Measurements from ENCODE around the gene C1QTNF12. TPM values are rescaled to one million over a fixed set of nuclear protein-coding genes. Genes with fewer than 3 reads are reported as not detected.

The C1QTNF12 gene
- total RNA-seq, 4 donors from 2014 or later, result 1.1 to 2.3 (median 1.4) TPM; not detected in 1

DNA sequence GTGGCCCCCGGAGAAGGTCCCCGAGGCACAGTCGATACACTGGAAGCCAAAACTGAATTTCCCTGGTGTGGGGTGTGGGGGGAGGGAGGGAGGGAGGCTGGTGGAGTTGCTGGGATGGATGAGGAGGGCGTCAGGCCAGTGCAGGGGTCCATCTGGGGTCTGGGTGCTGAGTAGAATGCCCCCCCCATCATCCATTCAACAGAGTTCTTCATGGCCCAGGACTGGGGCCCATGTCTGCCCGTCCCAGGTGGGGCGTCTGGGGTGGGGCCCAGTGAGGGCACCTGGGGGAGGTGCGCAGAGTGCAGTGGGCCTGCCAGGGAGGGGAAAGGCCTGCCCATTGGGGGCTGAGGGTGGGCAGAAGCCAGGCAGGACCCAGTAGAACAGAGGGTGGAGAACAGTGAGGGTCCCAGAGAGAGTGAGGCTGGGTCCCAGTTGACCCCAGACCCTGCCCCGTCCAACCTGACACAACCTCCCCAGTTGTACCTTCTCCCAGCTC lies 42.0 kb downstream of the C1QTNF12 start:
- TF ChIP-seq, protein P1, sequence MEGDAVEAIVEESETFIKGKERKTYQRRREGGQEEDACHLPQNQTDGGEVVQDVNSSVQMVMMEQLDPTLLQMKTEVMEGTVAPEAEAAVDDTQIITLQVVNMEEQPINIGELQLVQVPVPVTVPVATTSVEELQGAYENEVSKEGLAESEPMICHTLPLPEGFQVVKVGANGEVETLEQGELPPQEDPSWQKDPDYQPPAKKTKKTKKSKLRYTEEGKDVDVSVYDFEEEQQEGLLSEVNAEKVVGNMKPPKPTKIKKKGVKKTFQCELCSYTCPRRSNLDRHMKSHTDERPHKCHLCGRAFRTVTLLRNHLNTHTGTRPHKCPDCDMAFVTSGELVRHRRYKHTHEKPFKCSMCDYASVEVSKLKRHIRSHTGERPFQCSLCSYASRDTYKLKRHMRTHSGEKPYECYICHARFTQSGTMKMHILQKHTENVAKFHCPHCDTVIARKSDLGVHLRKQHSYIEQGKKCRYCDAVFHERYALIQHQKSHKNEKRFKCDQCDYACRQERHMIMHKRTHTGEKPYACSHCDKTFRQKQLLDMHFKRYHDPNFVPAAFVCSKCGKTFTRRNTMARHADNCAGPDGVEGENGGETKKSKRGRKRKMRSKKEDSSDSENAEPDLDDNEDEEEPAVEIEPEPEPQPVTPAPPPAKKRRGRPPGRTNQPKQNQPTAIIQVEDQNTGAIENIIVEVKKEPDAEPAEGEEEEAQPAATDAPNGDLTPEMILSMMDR (IDR thresholded peaks at IDR 0.05; ENCODE audit: low read depth), result no peak

DNA sequence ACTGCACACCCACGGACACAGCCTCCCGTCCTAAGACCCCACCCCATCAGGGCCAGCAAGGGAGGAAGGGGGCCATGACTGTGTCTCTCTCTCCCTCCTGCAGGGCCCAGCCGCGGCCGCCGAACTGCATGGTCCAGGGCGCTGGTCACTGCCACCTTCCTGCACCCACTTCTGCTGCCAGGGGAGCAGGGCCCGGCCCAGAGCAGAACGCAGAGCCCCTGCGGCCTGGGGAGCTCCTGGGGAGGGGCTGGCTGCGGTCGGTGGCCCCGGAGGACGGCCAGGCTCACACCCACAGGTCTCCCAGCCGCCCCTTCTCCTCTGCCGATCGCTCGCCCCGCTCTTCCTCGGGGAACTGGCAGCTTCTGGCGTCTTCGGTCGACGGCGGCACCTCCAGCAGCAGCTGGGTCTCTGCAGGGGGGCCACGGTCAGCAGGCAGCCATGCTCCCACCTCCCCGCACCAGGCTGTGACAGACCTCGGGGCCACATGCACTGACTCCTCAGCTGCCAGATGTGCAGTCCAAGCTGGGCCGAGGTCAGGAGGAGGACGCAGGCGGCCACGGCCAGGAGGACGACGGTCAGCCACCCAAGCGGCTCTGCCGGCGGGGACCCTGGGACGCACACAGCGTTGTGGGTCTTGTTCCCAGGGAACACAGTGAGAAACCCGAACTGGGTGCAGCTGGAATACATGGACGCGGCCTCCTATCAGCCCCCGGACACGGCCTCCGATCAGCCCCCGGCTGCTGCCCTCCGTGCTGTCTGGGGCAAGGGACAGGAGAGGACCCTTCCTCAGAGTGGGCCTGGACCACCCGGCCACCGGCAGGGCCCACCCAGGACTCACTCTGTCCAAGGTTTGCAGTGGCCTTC lies 42.7 kb downstream of the C1QTNF12 start:
- TF ChIP-seq, protein P1 (IDR thresholded peaks at IDR 0.05; ENCODE audit: low read depth), result no peak

DNA sequence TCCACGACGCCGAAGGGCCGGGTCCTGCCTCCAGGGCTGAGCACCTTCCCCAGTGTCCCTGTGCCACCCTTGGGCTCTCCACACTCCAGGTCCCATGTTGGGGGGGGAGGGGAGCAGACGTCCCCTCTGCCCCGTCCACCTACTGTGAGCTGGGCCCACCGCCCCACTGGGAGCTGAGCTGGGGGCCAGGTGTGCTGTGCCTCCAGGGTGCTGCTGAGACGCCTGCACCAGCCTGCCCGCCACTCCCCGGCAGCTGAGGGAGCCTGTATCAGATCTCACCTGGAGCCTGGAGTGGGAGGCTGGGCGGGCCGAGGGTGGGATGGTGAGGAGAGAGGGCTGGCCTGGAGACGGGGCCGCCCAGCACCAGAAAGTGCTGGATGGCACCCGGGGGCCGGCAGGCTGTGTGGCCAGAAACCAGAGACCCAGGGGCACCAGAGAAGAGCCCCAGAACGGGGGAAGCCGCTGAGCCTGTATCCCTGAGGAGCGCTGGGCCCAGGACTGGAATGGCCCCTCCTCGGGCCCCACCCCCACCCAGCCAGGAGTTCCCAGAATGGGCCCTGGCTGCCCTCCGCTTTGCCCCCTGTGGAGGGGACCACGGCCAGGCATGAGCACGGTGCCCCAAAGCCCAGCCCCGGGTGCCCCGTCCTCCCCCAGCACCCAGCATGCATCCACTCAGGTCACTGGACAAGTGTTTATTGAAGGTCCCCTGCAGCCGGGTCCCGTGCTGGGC lies 43.5 kb downstream of the C1QTNF12 start:
- TF ChIP-seq, protein P1 (IDR thresholded peaks at IDR 0.05; ENCODE audit: low read depth), result no peak

DNA sequence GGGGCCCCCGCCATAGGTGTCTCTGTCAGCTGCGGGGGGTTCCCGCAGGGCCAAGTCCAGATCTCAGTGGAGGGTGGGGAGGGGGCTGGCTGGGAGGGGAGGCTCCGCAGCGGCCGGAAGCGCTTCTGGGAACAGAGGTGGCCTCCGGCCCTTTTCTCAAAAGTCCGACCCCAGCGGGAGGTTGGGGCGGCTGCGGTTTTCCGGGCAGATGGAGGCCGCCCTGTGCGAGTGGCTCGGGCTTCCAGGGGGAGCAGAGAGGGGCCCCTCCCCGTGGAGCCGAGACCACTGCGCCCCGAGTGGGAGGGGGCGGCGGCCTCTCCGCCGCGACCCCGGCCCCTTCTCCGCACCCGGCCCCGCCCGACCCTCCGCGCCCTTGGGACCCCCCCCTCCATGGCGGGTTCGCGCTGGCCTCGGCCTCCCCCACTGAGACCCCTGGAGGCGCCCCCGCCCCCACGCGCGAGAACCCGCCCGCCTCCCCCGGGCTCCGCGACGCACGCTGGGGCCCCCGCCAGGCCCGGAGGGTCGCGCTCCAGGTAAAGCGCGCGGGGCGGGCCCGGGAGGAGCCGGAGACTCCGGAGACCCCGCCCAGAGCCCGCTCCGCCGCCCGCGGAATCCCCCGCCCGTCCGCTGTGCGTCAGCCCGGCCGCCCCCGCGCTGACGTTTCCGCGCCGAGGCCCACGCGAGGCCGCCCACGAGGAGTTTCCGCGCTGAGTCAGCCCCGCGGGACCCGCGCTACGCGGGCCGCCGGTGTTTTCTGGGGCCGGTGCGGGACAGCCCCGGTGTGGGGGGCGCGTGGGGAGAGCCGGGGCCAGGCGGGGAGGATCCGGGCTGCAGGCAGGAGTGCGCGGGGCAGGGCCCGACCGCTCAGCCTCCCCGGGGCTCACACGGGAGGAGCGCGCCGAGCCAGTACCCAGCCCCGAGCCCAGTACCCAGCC lies 45.4 kb downstream of the C1QTNF12 start:
- TF ChIP-seq, protein P1 (IDR thresholded peaks at IDR 0.05; ENCODE audit: low read depth), result no peak

DNA sequence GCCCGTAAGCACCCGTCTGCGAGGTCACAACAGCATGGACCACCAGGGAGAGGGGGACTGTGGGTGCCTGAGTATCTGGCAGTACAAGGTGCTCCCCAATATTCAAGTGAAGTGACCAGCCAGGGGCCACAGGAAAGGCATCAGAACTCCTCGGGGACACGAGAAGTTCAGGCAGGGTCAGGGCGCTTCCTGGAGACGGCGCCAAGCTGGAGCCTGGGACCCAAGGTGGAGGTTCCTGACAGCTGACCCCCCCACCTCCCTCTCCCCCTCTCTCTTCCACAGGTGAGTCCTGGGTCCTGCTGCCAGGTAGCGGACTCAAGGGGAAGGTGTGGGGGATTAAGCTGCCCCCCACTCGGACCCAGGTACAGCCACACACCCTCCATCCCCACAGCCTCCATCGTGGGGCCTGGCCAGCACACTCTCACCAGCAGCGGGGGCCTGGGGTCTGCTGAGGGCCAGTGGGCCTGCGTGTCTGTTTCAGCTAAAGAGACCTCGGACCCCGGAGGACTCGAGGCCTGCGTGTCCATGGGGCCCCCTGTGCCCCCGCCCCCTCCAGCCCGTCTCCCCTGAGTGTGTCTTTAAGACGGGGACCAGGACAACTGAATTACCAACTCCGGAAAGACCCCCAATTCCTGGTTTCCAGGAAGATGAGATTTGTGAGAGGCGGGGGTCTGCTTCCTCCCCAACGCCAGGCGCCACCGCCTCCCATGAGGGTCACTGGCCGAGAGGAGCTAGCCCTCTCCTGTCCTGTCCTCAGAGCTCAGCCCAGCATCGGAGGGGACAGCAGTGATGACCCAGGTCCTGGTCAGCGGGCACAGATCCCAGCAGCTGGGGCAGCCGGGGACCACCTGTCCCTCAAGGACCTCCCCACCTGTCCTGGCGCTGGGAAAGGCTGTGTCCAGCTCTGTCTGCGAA lies 46.3 kb downstream of the C1QTNF12 start:
- TF ChIP-seq, protein P1 (IDR thresholded peaks at IDR 0.05; ENCODE audit: low read depth), result no peak

All from subcutaneous adipose tissue (tissue), 4 donors.